Activated gamma-delta T cell (primary cell): Measurements from ENCODE around the gene TMEM156.

ENCODE experiments used
- DNase-seq: peaks from one replicate; lab custom pipeline; 2025; lab: John Stamatoyannopoulos, UW
- total RNA-seq, 2 donors: gene quantifications; one replicate each; lab custom pipeline; 2026; lab: John Stamatoyannopoulos, UW

TMEM156 gene
- 12.2 to 17.1 reads per million in 2 donors for total RNA-seq

- no peak for DNase-seq
Measured at GRCh38 chr4:39032218-39033085, at the start of gene TMEM156. Gene TMEM156, minus strand, starts transcription at chr4:39032409. Its CDS starts 96 bp downstream, at chr4:39032313.

- no peak for DNase-seq
Measured at GRCh38 chr4:39078829-39079228, 46.6 kb upstream of the TMEM156 start.

GRCh38 chr4:39068907-39069306, 36.7 kb upstream of the TMEM156 start:
- no peak for DNase-seq

GRCh38 chr4:39067451-39067850, 35.2 kb upstream of the TMEM156 start:
- no peak for DNase-seq

GRCh38 chr4:39067031-39067430, 34.8 kb upstream of the TMEM156 start:
- no peak for DNase-seq

GRCh38 chr4:39066371-39066770, 34.2 kb upstream of the TMEM156 start:
- no peak for DNase-seq

- DNase-seq, result no peak
Measured at GRCh38 chr4:39063430-39063829, 31.2 kb upstream of the TMEM156 start.

GRCh38 chr4:39062770-39063097, 30.5 kb upstream of the TMEM156 start:
- DNase-seq, result no peak

- DNase-seq, result no peak
Measured at GRCh38 chr4:39062094-39062769, 30.0 kb upstream of the TMEM156 start, which contains the start of gene KLHL5. Gene KLHL5, plus strand, starts transcription at chr4:39062232. Its CDS starts 421 bp downstream, at chr4:39062653.

GRCh38 chr4:39061457-39061856, 29.2 kb upstream of the TMEM156 start:
- DNase-seq, result no peak

GRCh38 chr4:39056023-39056422, 23.8 kb upstream of the TMEM156 start:
- DNase-seq, result no peak

GRCh38 chr4:39054497-39054896, 22.3 kb upstream of the TMEM156 start:
- no peak for DNase-seq

GRCh38 chr4:39053983-39054382, 21.8 kb upstream of the TMEM156 start:
- DNase-seq, result no peak

- no peak for DNase-seq
Measured at GRCh38 chr4:39051492-39051891, 19.3 kb upstream of the TMEM156 start.

- no peak for DNase-seq
Measured at GRCh38 chr4:39050590-39050989, 18.4 kb upstream of the TMEM156 start.

GRCh38 chr4:39048311-39048710, 16.1 kb upstream of the TMEM156 start:
- no peak for DNase-seq

- DNase-seq, result no peak
Measured at GRCh38 chr4:39047681-39048080, 15.5 kb upstream of the TMEM156 start.

GRCh38 chr4:39046249-39046648, 14.0 kb upstream of the TMEM156 start:
- DNase-seq, result no peak

GRCh38 chr4:39045827-39046221, 13.6 kb upstream of the TMEM156 start:
- DNase-seq, result no peak

GRCh38 chr4:39044956-39045826, 13.0 kb upstream of the TMEM156 start:
- no peak for DNase-seq

GRCh38 chr4:39044364-39044955, 12.3 kb upstream of the TMEM156 start:
- peak; percentile 91 for DNase-seq

GRCh38 chr4:39043861-39044363, 11.7 kb upstream of the TMEM156 start:
- DNase-seq, result no peak
